Hepatocyte (in vitro differentiated cells): ENCODE measurements around the gene GIPC1.

ENCODE experiments used
- CTCF ChIP-seq: fragments of 200-600 bp; sonication (generic); IDR thresholded peaks from 2 replicates; pipeline ENCODE4 v1.5.1; 2016; ENCODE audit warnings: antibody characterized with exemption, mild to moderate bottlenecking; ENCODE audit not compliant: poor library complexity
- EZH2 ChIP-seq: fragments of 200-600 bp; sonication (generic); IDR thresholded peaks from 2 replicates; pipeline ENCODE4 v1.6.1; 2016; ENCODE audit warnings: antibody characterized with exemption, mild to moderate bottlenecking, borderline replicate concordance
- EZH2phosphoT487 ChIP-seq: fragments of 200-600 bp; sonication (generic); IDR thresholded peaks from one replicate; pipeline ENCODE4 v1.6.1; 2018; ENCODE audit warnings: antibody characterized with exemption, mild to moderate bottlenecking, low read depth, moderate library complexity; ENCODE audit not compliant: unreplicated experiment, severe bottlenecking

GRCh38 chr19:14476327-14476672 is 19.6 kb downstream of the GIPC1 start:
- TF ChIP-seq CTCF (no peak), EZH2 (no peak), EZH2phosphoT487 (no peak)
